Fibroblast of skin of left biceps (primary cell): Measurements from ENCODE around the gene SLC4A5.
A peak's percentile ranks its signal among the peaks of the same experiment; 100 is the strongest.

Experiments used
- DNase-seq, 2 experiments: peaks; one replicate each; pipeline ENCODE4 v3.0.0-alpha.2; 2013; ENCODE audit warnings: low read depth in 2 of 2

Gene SLC4A5, protein sequence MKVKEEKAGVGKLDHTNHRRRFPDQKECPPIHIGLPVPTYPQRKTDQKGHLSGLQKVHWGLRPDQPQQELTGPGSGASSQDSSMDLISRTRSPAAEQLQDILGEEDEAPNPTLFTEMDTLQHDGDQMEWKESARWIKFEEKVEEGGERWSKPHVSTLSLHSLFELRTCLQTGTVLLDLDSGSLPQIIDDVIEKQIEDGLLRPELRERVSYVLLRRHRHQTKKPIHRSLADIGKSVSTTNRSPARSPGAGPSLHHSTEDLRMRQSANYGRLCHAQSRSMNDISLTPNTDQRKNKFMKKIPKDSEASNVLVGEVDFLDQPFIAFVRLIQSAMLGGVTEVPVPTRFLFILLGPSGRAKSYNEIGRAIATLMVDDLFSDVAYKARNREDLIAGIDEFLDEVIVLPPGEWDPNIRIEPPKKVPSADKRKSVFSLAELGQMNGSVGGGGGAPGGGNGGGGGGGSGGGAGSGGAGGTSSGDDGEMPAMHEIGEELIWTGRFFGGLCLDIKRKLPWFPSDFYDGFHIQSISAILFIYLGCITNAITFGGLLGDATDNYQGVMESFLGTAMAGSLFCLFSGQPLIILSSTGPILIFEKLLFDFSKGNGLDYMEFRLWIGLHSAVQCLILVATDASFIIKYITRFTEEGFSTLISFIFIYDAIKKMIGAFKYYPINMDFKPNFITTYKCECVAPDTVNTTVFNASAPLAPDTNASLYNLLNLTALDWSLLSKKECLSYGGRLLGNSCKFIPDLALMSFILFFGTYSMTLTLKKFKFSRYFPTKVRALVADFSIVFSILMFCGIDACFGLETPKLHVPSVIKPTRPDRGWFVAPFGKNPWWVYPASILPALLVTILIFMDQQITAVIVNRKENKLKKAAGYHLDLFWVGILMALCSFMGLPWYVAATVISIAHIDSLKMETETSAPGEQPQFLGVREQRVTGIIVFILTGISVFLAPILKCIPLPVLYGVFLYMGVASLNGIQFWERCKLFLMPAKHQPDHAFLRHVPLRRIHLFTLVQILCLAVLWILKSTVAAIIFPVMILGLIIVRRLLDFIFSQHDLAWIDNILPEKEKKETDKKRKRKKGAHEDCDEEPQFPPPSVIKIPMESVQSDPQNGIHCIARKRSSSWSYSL

DNA sequence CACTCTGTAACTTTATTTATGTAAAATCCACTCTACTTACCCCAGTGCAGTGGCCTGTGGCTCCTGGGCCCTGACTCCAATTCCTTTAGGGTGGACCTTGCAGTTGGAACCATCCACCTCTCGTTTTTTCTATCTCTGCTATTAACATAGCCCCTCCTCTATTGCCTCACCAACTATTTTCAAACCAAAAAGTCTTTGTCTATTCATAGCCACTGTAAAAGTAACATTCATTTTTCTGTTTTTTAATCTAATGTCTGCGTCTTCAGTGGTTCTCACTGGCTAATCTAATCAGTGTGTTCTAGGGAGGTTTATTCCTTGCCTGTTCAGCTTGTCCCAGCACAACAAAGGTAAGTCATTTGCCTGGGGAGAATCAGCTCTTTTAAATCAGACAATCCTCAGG, at the start of gene SLC4A5:
SLC4A5 (minus strand) TSS at position 101 of the 400 bp plus-strand sequence. CDS start 28,393 bp downstream, outside the sequence.
- no peak for DNase-seq

DNA sequence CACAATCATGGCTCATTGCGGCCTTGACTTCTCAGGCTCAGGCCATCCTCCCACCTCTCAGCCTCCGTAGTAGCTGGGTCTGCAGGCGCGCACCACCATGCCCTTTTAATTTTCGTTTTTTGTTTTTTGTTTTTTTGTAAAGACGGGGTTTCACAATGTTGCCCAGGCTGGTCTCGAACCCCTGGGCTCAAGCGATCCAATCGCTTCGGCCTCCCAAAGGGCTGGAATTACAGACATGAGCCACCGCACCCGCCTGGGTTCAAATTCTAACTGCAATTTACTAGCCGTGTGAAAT, 49.2 kb upstream of the SLC4A5 start:
- no peak for DNase-seq

DNA sequence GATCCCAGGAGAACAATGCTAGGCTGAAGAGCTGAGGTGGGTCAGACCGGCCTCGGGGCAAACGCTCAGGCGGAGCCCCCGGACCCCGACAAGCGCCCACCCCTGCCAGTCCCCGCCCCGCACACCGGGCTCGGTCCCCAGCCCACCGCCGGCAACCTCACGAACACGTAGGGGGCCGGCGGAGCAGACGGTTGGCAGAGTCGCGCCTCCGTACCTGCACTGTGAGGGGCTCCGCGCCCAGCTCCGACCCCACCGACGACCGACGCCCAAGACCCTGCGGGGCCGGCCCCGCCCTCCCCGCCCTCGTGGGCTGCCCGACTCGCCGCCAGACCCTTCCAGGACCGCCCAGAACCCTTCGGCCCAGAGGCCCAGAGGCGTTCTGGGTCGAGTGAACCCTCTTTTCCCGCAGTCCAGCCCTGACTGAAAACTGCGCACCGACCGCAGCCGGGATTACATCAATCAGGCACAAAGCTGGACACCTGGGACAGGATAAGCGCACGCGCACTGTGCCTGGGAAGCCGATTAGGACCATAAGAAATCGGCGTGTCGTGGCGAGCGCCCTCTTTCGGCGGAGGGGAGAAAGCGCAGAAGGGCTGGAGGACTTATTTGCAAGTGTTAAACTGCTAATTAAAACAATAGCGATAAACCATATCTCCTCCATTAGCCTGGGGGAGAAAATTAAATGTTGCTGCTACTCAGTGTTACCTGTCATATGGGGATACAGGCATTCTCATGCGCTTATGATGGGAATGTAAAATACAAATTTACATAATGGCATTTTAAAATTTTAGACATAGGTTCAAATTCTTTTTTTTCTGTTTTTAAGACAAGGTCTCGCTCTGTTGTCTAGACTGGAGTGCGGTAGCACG, 48.6 kb upstream of the SLC4A5 start:
- DNase-seq, result peak; percentile 62 to 67

DNA sequence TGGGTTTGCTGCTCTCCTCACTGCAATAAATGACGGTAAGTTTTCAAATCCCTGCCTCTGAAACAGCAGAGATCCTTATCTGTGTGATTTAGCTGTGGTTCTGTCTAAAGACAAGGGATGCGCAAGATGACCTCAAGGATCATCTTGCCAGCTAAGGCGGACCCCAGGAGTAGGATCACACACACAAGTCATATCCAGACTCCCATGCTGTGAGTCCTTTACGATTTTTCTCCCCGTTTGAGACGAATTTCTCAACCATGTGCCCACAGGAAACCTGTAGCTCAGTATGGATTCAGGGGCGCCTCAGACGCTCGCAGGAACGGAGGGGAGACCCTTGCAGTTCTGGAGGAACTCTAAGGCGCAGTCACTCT, 48.0 kb upstream of the SLC4A5 start:
- DNase-seq, result no peak

DNA sequence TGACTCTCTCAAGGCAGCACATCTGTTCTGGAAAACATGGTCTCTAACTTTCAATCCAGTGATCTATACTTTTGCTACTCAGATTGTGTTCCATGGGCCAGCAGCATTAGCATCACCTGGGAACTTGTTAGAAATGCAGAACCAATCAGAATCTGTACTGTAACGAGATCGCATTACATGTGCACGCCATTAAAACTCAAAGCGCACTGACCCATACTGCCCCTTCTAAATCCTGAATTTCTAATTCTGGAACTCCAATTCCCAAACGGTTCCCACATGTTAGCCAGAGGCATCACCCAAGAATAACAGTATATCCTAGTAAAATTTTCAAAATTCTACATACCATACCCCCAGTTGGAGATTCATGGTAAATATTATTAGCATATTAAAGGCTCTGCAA, 47.4 kb upstream of the SLC4A5 start:
- DNase-seq, result no peak

DNA sequence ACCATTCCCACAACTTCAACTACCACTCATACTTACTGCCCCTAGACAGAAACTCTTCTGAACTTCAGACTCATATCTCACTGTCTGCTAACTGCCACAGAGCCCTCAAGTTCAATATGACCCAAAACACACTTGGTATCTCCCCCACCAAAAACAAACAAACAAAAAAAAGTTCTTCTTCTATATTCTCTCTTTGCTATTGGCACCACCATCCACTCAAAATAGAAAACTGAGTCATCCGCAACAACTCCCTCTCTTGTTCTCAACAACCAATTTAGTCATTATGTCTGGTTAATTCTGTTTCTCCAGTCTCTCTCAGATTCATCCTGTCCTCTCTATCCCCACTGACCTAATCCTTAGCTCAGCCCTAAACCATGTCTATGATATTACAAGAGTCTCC, 44.1 kb upstream of the SLC4A5 start:
- DNase-seq, result no peak

DNA sequence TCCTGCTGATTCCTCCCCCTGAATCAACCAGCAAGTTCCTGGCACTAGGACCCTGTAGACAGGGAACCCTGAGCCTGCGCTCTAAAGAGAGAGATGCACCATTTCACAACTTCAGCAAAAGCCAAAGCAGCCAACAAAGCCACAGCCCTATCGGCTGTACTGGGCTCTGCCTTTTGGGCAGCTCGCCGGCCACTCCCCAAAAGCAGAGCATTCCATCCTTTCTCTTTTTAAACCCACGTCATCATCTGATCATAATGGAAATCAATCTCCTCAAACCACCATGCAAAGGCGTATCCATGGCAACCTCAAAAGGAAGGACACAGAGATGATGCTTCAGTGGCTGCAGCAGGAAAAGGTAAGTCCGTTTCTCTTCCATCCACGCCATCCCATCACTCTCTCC, 42.2 kb upstream of the SLC4A5 start:
- DNase-seq, result no peak

DNA sequence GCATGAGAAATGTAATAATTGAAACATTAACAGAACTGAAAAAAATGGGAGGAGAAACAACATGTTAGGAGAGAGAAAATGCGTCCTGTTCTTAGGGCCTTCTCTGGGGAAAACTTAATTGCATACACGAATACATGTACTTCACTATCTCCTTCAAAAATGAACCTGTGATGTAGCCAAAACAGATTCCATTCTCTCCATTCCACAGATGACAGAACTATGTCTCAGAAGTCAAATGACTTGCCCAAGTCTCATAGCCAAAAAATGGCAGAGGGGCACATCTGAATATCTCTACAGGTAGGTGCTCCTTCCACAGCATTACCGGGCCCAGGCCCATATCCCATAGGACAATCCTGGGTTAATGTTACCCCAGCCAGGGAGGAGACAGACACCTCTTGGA, 40.8 kb upstream of the SLC4A5 start:
- DNase-seq, result no peak

DNA sequence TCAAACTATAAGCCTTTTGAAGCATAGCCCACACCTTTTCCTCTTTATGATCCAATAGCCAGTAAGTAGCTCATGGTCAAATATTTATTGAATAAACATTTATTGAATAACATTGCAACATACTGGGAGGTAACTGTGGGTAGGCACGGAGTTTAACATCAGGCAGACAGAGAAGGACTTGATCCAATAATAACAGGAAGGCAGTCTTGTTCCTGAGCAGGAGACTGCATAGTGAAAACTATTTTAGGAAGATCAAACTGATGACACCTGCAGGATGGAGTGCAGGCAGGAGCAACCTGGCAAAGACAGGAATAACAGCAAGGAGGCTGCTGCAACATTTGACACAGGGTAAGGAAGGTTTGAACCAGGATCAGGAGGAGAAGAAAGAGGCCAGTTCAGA, 40.0 kb upstream of the SLC4A5 start:
- no peak for DNase-seq

DNA sequence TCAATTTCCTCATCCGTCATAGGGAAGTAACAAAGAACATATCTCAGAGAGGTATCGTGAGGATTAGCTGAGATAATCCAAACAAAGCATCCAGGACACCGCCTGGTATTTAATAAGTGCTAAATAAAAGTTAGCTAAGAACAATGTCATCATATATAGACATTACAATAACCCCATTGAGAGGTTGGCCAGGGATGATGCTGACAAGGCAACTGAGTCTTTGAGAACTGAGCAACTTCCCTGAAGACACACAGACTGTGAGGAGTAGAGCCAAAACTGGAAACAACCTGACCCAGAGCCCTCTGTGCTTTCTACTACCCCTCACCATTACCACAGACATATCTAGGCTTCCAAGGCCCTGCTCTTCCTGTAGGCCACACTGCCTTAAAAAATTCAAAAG, 38.5 kb upstream of the SLC4A5 start:
- DNase-seq, result no peak

DNA sequence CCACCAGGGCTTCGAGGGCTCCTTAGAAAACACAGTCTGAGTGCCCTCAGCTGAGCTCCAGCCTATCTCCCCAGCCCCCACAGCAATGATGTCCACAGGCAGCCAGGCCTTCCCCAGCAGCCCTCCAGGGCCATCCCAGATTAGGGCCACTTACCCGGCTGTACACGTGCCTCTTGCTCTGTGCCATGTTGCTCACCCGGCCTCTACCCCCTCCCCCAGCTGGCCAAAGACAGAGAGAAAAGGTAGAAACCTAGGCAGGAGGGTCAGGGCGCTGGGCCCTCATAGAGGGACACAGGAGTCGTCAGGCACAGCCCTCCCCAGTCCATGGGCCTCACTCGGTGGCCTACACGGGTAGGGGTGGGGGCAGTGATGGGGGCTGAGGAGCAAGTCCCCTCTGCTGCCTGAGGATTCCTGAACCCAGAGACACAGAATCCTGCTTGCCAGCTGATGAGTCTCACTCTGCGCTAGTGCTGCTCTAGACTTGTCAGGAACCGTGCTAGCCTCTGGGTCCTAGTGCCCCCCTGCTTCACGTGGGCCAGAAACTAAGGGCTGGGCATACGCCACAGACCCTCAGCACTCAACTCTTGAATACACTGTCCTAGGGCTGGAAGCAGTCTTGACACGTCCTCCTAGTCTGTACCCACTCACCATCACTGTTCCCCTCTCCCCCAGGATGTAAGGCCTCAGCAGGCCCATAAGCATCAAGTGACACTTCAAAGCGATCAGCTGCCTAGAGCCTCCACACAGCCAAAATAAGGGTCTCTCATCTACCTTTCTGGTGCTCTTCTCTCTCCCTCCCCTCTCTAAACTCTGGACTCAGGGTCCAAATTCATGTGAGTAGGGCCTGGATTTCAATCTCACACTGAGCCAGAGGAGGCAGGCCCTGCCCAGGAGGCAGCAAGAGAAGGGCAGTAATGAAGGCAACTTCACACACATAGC, 36.9 kb upstream of the SLC4A5 start, which contains the start of gene DCTN1:
DCTN1 (minus strand) TSS at position 461 of the 939 bp plus-strand sequence; CDS start at position 187, 274 bp downstream.
- DNase-seq, result peak in 1 of 2 experiments; percentile 18

DNA sequence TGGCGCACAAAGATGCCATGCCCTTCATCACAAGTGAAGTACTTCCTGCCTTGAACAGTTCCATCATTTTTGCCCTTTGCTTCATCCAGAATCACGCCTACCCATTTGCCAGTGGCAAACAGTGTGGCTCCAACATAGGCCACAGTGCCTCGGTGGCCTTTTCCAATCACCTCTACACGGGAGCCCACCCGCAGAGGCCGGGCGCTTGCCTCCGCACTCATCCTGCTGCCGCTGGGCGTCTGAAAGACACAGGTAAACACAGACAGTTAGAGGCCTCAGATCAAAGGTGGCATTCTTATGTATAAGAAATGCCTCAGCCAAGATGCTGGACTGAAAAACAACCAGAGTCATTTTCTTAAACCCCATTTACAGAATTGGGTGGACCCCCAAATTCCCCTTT, 34.8 kb upstream of the SLC4A5 start:
- DNase-seq, result no peak

DNA sequence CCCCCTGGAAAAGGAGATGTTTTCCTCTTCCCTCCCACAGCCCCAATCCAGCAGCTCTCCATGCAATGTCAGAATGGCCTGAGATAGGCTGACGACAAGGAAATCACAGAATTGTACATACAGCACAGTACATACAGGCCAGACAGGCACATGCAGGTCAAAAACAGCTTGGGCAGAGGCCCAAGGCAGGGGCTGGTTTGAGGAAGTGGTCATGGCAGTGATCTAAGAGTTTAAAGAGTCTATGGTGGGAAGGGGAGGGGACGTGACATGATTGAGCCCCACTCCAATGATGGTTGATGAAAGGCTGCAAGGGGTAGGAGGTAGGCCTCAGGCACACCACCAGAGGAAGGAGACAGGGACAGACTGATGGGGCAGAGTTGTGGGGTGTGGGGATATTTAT, 32.6 kb upstream of the SLC4A5 start:
- DNase-seq, result no peak

DNA sequence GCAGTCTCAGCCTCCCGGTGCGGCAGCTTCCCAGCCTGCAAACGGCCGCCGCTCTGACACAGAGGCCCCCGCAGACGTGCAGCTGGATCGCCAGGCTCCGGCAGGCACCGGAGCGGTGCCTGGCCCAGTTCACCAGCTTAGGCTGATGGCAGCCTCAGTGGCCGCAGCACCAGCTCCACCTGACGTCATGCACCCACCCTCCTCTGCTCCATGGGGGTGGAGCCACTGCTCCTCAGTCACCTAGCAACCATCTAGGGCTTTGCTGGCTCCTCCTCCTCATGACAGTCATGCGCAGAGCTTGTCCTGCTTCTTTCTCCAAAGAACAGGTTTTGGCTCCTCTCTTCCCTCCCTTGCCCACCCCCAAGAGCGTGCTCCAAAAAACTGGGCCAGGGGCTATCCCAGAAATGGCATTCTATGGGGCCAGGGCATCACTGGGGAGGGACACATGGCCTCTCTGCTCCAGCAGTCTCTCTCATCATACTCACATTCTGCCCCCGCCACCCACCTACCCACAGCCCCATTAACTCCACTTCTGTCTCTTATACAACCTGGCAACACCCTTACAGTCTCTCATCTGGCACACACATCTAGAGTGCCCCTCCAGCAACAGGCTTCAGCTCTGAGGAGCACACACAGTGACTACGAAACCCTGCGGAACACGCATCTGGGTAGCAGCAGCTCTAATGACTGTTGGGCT, 31.4 kb upstream of the SLC4A5 start:
- peak in 1 of 2 experiments; percentile 16 for DNase-seq

DNA sequence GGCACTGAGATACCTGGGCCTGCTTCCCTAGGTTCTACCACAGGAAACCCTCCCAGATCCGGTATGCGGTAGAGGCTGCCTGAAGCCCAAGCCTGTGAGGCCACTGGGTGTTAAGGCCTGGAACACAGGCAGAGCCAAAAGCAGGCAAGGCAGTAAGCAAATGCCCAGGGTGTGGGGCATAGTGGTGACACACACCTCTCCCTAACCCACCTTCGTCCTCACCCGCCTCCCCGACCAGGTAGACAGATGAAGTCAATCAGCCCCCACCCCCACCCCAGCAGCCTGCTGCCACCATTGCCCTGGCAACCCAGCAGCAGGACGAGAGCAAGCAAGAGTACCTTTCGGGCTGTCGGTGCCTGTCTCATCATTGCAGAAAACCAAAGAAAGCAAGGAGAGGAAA, 30.8 kb upstream of the SLC4A5 start:
- no peak for DNase-seq

DNA sequence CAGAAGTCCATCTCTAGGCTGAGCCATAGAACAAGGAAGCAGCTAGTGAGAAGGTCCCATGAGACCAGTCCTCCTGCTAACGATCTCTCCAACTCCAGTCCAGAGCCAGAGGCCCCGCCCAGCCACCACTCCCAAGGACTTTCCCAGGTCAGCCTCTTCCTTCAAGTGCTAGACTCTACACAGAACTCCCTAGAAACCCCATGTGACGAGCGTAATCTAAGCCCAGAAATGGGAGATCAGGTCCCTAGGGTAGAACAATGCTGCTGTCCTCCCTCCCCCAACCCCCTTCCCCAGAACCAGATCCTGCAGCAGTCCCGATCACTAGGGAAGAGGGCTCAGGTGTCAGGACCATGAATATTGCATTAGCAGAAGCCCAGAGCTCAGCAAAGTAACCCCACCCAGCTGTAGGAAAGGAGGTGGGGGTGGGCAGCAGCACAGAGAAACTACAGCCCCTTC, 30.0 kb upstream of the SLC4A5 start:
- no peak for DNase-seq

DNA sequence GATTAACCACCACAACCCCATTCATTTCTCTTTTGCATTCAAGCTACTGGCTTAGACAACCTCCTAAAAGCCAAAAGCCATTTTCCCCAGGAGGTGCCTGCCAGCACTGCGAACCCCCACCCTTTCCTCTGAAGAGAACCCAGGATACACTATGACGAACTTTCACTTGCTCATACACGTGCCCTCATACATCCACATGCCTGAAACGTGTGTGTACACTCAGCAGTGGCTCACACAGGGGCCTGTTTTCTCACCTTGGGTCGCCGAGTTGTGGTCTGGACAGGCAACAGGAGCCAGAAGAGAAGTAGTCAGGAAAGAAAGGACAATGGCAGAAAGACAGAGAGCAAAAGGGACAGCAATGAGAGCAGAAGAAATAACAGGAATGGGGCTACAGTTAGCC, 29.5 kb upstream of the SLC4A5 start:
- DNase-seq, result no peak

DNA sequence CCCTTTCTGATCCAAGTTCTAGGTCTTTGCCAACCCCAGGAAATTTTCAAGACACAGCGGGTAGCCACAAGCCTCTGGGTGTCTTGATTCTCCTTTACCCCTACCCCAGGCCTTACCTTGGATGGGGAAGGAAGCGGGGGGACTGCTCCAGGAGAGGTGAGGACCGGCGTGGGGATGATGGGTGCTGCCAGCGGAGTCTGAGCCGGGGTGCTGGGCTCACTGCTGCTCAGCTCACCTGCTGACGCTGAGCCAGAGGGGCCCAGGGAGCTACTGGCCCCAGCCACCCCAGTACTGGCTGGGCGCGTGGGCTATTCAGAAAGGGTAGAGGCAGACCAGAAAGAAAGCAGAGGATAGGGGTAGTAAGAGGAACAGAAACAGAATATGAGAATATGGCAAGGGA, 28.2 kb upstream of the SLC4A5 start:
- no peak for DNase-seq

DNA sequence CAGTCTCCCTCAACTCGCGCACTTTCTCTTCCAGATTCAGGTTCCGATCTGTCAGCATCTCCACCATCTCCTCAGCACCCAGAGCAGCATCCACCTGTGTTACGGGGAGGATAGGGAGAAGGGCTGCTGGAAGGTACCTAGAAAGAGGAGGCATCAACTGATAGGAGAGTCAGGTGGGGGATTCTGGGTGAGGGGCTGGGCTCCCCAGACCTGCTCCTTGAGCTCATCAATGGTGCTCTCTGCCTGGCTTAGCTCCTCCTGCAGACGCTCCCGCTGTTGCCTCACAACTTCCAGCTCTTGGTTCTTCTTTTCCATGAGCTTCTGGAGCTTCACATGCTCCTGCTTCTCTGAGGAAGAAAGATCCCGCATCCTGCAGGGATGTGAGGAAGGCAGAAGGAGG, 26.8 kb upstream of the SLC4A5 start:
- no peak for DNase-seq

DNA sequence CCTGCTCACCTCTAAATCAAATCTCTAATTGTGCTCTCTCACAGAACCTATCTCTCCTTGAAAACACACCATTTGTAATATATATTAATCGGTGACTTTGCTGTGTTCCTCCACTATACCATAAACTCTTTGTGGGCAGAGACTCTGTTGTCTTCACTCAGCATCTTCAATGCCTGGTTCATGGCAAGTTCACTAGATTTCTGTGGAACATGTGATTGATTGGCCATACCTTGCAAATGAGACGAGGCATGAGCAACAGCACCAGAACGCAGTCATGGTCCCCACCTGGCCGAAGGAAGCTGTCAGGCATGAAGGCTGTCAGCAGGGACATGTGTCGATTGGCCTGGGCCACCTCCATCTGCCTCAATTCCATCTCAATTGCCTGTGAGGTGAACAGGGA, 25.3 kb upstream of the SLC4A5 start:
- no peak for DNase-seq
